HG02763 (cell line): ENCODE measurements around the gene DPH7.
"Not testable (repeated sequence)": the region's sequence is repeated elsewhere in the genome, so short reads cannot be mapped to it uniquely, and the experiment has no call there.

Source experiments
- ATAC-seq: cut with Tn5 transposase; IDR thresholded peaks from one replicate; pipeline ENCODE4 v1.9.1; 2021; ENCODE audit warnings: mild to moderate bottlenecking, moderate library complexity; ENCODE audit not compliant: unreplicated experiment

The DPH7 gene

DNA sequence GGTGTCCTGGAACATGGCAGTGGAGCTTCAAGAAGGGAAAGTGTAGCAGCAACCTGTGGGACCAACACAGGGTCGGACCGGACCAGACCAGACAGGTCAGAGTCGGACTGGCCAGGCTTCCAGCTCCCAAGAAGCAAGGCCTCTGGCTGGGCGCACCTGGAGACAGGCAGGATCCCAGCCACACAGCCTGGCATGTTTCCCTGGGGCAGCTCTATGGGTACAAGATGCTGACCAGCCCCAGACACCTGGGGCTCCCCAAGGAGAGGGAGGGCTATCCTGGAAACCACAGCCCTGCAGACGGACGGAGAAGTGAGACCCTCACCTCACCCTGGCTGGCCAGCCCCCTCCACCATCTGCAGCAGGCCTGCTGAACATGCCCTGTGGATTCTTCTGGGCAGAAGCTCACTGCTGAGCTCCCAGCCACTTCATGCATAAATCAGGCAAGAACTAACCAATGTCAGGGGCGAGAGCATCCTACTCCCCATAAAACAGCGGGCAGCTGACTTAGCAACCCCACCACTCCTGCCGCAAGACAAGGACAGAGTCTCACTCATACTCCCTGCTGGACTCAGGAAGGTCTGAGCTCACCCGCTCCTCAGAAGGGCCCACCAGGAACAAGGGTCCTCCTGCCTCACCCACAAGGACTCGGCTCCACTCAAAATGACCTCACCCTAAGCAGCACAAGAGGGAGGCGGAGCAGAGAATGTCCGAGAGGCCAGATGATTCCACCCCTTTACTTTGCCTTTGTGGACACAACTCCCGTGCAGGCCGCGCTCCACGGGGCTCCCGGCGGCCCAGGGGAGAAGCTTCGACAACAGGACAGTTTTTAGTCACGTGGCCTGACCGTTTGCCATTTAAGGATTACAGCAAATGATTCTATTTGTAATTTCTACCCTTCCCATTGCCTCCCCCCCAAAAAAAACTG, 2.9 kb upstream of the DPH7 start:
- ATAC-seq: no peak

DNA sequence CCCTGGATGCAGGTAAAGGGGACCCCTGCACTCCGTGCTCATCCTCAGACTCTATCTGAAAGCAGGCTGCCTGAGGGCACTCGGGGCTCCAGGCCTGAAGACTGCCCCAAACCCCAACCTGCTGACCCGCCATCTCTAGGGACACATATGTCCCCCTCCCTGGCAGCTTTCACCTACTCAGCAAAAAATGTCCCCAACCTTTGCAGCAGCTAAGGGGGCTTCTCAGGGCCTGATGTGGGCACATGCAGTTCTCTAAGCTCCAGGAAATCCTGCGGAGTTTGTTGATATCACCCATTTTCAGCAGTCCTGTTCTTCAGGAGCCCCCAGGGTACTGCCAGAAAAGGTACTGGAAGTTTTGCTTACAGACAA, 2.2 kb upstream of the DPH7 start:
- no peak for ATAC-seq

- ATAC-seq: no peak
Measured at GRCh38 chr9:137580209-137580953, 1.7 kb upstream of the DPH7 start.

DNA sequence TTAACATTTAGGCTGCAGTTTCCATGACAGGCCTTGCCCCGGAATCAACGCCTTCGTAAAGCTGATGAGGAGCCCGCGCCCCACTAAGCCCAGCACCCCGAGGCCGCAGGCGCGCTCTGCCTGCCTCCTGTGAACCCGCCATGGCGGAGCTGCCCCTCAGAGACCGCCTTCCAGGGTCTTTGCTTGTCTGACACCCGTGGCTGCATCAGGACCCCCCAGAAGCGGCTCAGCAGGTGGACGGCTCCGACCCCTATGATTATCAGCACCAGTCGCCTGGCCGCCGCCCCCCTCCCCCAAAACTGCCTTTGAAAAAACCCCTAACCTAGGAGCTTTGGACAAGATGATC, 507 bp upstream of the DPH7 start:
- ATAC-seq: no peak

GRCh38 chr9:137575716-137576411, 2.9 kb downstream of the DPH7 start:
- no peak for ATAC-seq

DNA sequence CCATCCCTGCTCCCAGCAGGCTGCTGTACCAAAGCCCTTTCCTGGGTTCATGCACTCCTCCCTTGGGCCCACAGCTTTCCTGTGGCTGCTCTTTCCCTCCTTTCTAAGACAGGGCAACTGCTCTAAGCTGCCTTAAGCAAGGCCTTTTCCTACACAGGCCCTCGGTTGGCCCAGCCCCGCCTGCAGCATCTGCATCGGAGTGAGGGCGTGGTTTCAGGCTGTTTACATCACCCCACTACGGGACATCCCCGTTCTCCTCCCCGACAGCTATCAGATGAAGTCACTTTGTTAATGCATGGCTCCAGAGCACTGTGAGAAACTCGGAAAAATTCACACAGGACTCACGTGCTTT, 3.4 kb downstream of the DPH7 start:
- no peak for ATAC-seq

DNA sequence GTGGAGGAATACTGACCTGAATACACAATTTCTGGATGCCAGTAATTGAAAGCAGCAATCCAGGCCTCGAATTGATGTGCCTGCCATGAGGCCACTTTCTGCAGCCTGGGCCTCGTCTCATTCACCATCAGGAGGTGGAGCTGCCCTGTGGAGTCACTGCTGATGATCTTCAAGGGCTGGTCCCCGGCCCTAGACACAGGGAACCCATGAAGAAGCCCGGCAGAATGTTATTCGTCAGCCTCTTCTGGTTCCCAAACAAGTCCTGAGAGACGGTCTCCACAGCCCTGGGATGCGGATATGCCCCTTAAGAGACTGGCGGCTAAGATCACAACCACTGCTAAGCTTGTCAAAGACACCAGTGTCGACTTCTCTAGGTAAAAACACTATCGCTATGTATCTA, 4.5 kb downstream of the DPH7 start:
- ATAC-seq: no peak

GRCh38 chr9:137570566-137570965, 8.2 kb downstream of the DPH7 start:
- no peak for ATAC-seq

DNA sequence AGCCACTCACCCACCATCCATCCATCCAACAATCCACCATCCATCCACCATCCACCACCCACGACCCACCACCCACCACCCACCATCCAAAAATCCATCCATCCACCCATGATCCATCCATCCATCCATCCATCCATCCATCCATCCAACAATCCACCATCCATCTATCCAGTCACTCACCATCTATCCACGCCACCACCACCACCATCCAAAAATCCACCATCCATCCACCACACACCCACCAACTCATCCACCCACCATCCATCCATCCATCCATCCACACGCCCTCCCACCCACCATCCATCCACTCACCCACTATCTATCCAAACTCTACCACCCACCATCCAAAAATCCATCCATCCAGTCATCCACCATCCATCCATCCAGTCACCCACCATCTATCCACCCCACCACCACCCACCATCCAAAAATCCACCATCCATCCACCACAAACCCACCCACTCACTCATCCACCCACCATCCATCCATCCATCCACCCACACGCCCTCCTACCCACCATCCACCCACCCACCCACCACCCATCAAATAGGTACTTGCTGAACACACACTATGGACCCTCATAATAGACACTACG, 9.0 kb downstream of the DPH7 start:
- ATAC-seq: no peak

GRCh38 chr9:137568445-137568844, 10.3 kb downstream of the DPH7 start:
- not testable (repeated sequence) for ATAC-seq

DNA sequence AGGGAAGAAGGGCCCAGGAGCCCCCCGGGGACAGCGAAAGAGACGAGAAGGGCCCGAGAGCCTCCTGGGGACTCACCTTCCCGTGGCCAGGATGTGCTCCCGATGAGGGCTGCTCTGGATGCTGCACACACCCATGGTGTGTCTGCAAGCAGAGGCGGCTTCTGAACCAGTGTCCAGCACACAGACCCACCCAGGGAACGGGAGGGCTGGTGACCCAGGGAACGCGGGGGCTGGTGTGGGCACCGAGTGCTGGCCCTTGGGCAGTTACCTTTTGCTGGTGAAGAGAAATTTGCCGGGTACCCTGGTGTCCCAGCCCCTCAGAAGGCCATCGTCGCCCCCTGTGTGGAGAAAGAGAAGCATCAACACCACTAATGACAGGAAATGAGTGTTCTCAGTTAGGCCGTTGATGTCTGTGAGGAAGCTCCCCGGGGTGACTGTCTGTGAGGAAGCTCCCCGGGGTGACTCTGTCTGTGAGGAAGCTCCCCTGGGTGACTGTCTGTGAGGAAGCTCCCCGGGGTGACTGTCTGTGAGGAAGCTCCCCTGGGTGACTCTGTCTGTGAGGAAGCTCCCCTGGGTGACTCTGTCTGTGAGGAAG, 13.8 kb downstream of the DPH7 start:
- no peak for ATAC-seq

GRCh38 chr9:137564134-137564533, 14.6 kb downstream of the DPH7 start:
- no peak for ATAC-seq

GRCh38 chr9:137558127-137558526, 20.6 kb downstream of the DPH7 start:
- ATAC-seq: no peak

DNA sequence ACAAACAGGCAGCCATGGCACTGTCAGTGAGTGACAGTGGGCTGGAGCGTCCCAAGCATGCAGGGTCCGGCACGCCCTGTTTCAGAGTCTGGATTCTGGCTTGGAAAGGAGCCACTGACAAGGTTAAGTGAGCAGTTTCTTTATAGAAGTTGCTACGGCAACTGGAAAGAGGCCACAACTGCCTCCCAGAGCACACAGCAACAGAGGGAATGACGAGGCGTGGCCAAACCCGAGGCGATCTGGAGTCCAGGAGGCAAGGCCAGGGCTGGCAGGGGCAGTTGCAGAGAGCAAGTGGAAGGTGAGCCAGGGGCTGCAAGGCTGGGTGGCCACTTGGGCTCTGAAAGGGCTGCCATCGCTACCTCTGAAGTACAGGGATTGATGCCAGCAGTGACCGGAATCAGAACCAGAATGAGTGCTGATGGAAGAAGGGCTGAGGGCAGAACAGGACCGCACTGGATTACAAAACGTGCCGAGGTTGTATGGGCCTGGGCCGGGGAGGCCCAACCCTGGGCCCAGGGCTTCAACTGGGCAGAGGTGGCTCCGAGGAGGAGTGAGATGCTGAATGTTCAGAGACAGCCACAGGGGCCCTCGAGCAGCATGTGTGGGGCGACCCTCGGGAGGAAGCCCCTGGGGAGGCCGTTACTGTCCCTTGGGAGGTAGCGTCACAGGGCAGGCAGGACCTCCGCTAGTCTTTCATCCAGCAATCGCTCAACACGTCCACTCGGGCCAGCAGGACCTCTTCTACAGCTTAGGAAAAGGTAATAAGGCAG, 22.5 kb downstream of the DPH7 start:
- no peak for ATAC-seq

GRCh38 chr9:137555179-137555578, 23.5 kb downstream of the DPH7 start:
- no peak for ATAC-seq

DNA sequence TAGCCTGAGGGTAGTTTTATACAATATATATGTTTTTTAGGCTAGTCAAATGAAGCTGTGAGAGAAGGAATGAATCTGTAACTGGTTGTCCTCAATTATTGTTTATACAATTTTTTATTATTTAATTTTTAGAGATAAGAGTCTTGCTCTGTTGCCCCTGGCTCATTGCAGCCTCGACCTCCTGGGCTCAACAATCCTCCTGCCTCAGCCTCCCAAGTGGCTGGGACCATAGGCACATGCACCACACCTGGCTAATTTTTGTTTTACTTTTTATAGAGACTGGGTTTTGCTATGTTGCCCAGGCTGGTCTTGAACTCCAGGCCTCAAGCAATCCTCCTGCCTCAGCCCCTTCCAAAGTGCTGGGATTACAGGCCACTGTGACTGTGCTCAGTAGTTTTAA, 24.4 kb downstream of the DPH7 start:
- no peak for ATAC-seq

DNA sequence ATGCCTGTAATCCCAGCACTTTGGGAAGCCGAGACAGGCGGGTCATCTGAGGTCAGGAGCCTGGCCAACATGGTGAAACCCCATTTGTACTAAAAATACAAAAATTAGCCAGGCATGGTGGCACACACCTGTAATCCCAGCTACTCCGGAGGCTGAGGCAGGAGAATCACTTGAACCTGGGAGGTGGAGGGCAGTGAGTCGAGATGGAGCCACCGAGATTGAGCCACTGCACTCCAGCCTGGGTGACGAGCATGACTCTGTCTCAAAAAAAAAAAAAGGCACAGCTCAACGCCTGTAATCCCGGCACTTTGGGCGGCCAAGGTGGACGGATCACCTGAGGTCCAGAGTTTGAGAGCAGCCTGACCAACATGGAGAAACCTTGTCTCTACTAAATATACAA, 25.1 kb downstream of the DPH7 start:
- not testable (repeated sequence) for ATAC-seq

GRCh38 chr9:137552022-137552768, 26.5 kb downstream of the DPH7 start:
- peak; percentile 23 for ATAC-seq

GRCh38 chr9:137551264-137552021, 27.3 kb downstream of the DPH7 start, which contains the start of gene MRPL41:
Gene MRPL41 (plus strand): TSS chr9:137551879. CDS start chr9:137552082, 203 bp downstream.
- peak; percentile 76 for ATAC-seq
